Left hindlimb (tissue), 1 donor: ENCODE data around the gene SDK1.

Source experiments
- DNase-seq: peaks from one replicate; pipeline ENCODE4 v3.0.0-alpha.2; 2018

SDK1 gene

DNA sequence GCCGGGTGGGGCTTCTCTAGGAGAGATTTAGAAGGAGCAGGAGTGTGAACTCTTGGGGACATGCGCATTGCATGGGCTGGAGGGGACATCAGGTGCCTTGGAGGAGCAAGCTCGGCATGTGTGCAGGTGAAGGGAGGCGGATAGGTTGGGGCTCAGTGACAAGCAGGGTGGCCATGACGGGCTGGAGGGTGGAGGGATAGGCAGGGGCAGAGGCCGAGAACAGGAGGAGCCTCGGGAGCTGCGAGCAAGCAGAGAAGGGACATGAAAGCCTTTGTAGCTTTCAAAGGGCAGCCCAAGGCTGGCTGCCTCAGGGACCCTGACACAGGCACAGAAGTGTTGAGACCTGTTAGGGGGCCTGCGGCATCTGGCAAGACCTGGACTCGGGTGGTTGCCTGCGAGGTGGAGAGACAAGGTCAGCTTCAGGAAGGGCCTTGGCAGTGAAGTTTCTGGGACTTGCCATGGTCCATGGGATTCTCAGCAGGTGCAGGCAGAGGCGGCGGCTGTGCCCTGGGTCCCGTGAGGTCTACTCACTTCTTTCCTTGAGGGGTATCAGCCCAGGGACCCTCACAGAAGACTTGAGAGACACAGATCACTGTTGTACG, 664.8 kb downstream of the SDK1 start:
- DNase-seq: no peak

DNA sequence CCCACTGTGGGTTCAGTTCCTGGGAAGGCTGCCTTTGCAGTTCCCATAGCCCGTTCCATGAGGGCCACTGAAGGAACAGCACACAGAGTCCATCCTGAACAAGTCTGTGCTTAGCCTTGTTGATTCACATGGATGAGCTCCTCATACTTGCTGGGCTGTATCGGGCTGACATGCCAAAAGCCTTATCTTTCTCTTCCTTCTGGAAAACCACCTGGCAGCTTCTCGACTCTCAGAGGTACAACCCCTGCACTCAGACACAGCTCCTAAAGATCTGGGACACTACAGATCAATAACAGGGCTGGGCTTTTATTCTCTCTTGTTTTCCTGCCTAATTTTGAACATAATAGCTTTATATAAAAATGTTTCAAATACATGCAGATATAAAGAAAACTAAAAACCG, 667.2 kb downstream of the SDK1 start:
- DNase-seq: no peak

- DNase-seq: no peak
Observed at GRCh38 chr7:3969286-3969685, 668.2 kb downstream of the SDK1 start.

DNA sequence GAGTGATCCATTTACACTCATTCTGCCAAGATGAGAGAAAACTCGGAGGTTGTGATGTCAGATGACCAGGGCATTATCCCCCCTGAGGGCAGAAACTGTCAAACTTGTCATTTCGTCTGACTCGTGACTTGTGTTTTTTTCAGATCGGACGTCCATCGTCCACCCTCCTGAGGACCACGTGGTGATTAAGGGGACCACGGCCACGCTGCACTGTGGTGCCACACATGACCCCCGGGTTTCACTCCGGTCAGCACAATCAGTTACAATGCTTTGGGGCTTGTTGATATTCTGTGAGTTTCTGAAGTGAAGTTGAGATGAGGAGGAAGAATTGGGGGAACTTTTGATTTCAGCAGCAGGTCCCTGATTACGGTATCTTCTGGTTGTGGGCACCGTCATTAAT, 670.3 kb downstream of the SDK1 start:
- DNase-seq: no peak

DNA sequence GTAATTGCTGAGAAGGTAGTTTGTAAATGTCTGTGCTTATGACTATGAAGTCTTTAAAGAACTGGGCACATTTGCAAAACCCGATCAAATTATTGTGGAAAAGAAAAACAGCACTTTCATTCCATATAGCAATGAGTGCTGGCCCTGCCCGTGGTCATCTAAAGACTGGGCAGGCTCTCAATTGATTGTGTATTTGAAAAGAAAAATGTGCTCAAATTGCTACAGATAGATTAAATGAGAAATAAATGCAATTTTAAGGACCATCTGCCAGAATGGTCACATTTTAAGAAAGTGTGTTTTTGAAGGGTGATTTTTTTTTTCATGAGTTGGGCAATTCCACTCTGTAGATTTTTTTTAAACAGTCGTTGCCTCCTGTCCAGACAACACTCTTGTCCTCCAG, 672.2 kb downstream of the SDK1 start:
- DNase-seq: no peak

- no peak for DNase-seq
Observed at GRCh38 chr7:3974329-3974728, 673.3 kb downstream of the SDK1 start.

DNA sequence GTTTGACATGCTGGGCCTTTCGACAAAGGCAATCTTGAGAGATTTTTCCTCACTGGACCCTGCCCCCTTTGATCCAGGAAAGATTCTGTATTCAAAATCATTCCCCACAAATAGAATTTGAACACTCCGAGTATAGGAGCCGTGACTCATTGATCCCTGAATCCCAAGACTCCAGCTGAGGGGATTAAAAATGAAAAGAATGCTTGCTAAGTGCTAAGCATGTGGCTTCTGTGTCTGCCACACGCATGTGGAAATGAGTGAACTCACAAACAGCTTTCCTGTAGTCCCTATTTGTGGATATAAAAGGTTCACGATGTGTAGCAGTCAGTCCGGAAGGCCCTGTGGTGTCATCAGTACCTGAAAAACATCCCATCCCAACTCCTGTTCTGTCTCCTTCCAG, 674.3 kb downstream of the SDK1 start:
- no peak for DNase-seq

DNA sequence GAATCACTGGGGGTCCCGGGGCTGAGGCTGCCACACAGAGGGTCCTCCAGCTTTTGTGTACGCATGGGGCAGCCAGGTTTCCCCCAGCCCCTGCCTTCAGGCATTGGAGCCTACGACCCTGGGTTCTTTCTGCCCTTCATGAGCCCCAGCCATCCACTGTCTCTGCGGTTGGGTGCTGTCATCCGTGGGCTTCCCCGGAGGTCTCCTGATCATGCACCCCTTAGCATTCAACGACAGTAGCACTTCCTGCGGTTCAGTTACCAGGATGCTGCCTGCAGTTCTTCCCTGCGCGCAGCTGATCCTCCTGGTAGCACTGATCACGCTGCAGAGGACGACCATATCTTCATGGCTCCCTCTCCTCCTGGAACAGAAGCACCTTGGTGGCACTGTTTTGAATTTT, 676.3 kb downstream of the SDK1 start:
- no peak for DNase-seq

DNA sequence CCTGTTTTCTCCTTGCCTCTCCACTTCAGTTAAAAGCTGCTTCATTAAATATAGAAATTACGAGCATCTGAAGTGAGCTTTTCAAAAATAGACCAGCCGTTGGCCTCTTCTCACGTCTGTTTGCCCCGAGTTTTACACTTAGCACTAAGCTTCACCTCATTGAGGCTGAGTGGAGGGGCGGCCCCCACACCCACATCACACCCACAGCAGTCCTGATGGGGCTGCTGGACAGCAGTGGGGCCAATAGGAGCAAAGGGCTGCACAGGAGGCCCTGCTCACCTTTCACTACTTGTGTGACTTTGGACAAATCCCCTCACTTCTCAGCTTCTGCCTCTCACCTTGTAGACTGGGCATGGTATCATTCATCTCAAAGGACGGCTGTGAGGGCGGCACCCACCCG, 677.8 kb downstream of the SDK1 start:
- no peak for DNase-seq

DNA sequence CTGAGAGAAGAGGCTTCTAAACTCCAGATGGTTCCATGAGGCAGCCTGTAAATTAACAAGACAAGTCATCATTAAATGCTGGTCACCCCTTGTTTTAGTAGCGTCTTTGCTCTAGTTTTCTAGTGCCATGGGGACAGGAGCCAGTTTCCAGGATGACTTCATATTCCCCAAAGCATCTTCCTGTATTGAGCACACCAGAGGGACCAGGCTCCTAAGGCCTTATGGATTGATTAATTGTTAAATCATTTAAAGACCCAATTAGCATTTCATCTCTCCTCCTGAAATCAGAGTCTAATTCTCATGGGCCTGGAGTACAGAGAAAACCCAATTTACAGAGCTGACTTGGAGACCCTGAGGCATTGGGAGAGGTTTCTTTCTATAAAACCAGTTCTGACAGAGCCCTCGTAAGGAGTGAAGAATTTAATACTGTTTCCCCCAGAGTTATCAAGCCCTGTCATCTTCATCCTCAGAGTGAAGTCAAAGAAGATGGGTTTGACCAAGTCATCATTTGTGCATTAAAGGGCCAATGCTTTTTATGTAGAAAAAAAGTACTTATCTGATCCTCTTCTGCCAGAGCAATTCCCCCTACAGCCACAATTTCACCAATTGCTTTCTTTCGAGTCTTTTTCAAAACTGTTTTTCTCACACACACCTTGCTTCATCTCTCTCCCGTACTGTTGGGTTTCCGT, 678.7 kb downstream of the SDK1 start:
- DNase-seq: no peak

GRCh38 chr7:3980300-3980643, 679.2 kb downstream of the SDK1 start:
- DNase-seq: no peak

- no peak for DNase-seq
Observed at GRCh38 chr7:3981281-3981680, 680.2 kb downstream of the SDK1 start.

DNA sequence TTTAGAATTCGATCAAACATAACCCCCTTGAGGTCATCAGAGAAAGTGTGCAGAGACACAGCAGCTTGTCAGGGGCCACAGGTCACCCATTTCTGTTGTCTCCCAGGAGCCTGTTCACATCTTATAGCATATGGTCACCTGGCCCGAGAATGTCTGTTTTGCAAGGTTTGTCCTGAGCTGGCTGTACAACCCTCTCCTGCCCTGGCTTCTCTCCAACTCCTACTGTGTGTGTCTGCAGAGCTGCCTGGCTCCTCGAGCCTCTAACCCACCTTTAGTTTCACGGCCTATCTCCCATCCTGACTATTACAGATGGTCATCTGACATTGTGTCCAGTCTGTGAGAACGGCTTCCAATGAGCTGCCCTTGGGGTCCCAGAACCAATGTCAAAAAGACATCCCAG, 683.4 kb downstream of the SDK1 start:
- no peak for DNase-seq

GRCh38 chr7:3986927-3987326, 685.9 kb downstream of the SDK1 start:
- DNase-seq: no peak

DNA sequence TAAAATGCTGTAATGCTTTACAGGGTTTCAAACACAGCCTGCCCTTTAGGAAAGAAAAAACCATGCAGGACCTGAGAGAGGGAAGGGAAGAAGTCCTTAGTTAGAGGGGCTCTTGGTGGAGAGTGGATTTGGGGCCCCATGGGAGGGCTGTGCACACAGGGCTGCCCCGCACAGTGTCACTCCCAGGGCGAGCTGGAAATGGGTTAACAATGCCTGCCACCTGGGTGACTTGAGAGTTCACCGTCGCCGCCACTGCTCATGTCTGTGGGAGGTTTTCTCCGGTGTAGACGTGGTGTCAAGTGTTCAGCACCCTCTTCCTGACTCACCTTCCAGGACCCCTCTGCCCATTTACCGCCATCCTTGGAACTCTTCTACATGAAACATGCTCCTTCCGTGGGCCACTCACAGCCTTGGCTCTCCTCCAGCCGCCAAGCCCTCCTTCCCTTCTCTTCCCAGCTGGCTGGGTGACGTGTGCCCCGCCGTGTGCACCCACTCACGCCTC, 686.4 kb downstream of the SDK1 start:
- no peak for DNase-seq

DNA sequence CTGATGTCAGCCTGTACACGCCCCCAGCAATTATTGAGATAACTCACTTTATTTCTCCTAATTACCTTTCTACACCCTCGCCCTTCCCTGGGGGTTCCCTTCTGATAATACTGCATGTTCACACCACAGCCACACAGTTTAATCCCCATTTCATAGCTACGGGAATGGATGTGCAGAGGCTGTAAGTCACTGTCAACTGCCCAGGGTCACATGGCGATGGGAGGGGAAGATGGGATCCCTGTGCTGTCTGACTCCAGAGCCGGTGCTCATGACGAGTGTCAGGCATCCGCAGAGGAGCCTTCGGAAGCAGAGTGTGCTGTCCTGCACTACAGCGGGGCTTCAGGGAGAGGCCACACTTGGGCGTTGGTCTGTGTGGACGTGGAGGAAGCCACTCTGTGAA, 688.7 kb downstream of the SDK1 start:
- DNase-seq: no peak

- DNase-seq: no peak
Observed at GRCh38 chr7:3991731-3992231, 690.7 kb downstream of the SDK1 start.

DNA sequence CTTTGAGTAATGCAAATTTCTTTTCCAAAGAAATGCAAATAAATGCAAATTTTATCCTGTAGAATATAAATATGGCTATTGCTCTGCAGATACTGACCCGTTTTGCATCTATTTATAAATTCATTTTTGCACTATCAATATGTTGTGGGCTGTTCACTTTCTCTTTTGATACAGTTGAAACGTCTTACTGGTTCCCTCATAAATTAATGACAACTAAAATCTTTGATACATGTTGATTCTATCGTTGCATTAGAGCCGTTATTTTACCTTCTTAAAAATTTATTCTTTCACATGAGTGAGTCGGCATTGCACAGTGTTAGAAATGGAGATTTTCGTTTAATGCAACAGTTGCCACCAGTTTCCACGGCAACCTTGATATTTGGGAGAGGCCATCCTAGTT, 691.8 kb downstream of the SDK1 start:
- no peak for DNase-seq

- DNase-seq: no peak
Observed at GRCh38 chr7:3994764-3995163, 693.7 kb downstream of the SDK1 start.

GRCh38 chr7:3995187-3995586, 694.1 kb downstream of the SDK1 start:
- DNase-seq: no peak

DNA sequence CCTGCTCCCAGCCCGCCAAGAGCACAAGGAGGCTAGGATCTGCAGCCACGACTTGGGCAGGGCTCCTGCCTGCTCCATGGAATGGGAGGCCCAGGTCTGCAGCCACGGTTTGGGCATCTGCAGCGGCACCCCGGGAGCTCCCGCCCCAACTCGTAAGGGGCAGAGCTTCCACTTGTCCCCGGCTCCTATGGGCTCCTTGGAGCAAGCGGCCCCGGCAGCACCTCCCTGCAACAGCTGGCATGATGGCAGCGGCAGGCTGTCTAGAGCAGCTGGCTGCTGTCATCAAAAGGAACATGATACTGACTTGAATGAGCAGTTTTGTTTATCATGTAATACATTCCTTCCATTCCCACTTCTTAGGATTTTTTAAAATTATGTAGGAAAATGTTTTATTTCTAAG, 697.0 kb downstream of the SDK1 start:
- DNase-seq: peak; percentile 66

DNA sequence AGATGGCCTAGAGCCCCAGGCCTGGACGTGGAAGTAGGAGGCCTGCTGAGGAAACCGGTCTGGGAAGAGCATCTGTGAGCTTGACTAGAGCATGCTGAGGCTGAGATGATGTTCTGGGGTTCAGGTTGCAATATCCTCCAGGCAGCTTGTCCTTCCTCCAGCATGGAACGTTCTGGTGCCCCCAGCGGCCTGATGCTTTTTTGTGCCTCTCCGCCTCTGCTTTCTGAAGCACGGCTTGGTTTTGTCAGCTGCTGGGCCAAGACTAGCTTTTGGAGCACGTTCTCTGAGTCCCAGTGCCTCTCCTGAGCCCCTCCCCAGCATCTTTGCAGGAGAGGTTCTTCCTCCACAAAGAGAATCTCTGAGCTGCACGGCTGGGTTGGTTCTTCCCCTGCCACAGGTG, 699.1 kb downstream of the SDK1 start:
- DNase-seq: no peak

GRCh38 chr7:4000934-4001333, 699.9 kb downstream of the SDK1 start:
- no peak for DNase-seq

DNA sequence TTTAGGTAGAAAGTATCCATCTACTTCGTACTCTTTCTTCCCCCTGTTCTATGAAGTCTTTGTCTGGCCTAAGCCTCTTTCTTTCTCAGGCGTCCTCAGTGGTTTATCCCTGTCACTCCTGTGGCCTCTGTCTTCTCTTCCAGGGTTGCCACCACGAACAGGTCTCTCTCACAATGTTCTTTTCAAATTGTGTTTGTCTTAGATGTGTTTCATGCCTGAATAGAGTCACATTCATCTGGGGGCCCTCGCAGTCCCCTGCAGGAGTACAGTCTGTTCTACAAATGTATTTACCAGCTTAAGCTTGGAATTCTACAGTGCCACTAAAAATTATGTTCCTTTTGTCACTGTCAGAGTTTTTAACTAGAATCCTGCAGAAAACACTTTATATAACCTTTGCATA, 700.7 kb downstream of the SDK1 start:
- no peak for DNase-seq

DNA sequence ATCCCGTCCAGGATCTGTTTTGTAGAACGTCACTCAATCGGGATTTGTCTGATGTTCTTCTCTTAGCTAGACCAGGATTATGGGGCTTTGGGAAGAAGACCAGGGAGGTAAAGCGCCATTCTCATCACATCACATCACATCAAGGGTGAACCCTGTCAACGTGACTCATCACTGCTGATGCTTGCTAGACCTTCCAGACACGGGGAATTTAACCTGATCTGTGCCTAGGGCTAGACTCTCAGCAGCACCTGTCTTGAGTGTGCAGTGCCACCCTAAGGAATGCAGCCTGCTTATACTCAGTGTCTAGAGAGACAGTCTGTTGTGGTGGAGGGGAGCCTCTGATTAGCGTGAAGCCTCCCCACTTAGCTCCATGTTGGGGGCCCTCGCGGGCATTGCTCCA, 702.5 kb downstream of the SDK1 start:
- DNase-seq: no peak
